Choroid plexus epithelial cell (primary cell): ENCODE results near the gene SMIM32.

ENCODE experiments used
- DNase-seq: peaks from one replicate; pipeline ENCODE4 v3.0.0-alpha.2; 2010; ENCODE audit warnings: low read depth
- H3K4me3 ChIP-seq: 2 replicates; pipeline ENCODE4 v1.5.1; 2011; ENCODE audit warnings: low read depth, mild to moderate bottlenecking, control low read depth, low read length, moderate library complexity
- CTCF ChIP-seq: conservative IDR thresholded peaks from 2 replicates; pipeline ENCODE4 v1.5.1; 2011; ENCODE audit warnings: low read depth, mild to moderate bottlenecking, control low read depth, inconsistent platforms, low read length, moderate library complexity

Gene SMIM32

GRCh38 chr5:136169218-136169617 lies 23.7 kb downstream of the SMIM32 start:
- no peak overlapping the region for H3K4me3 ChIP-seq
- no peak for DNase-seq
- TF ChIP-seq CTCF = no peak

GRCh38 chr5:136166909-136167308 lies 26.1 kb downstream of the SMIM32 start:
- no peak overlapping the region for H3K4me3 ChIP-seq
- TF ChIP-seq CTCF = no peak
- DNase-seq = no peak

- no peak for TF ChIP-seq CTCF
- no peak overlapping the region for H3K4me3 ChIP-seq
- DNase-seq = no peak
Observed at GRCh38 chr5:136164226-136164625, 28.7 kb downstream of the SMIM32 start.

GRCh38 chr5:136162008-136162407 lies 31.0 kb downstream of the SMIM32 start:
- no peak overlapping the region for H3K4me3 ChIP-seq
- TF ChIP-seq CTCF = no peak
- DNase-seq = no peak

- no peak for TF ChIP-seq CTCF
- DNase-seq = peak; percentile 45
- H3K4me3 ChIP-seq = no peak overlapping the region
Observed at GRCh38 chr5:136159457-136159856, 33.5 kb downstream of the SMIM32 start.

DNA sequence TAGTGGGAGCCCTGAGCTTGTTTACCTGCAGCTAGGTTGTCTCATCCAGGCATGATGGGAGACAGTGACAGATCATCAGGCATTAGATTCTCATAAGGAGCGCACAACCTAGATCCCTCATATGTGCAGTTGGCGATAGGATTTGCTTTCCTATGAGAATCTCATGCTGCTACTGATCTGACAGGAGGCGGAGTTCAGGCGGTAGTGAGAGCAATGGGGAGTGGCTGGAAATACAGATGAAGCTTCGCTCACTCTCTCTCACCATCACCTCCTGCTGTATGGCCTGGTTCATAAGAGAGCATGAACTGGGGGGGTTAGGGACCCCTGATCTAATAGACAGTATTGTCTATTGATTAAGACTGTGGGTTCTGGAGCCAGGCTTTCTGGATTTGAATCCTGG lies 35.4 kb downstream of the SMIM32 start:
- no peak overlapping the region for H3K4me3 ChIP-seq
- no peak for TF ChIP-seq CTCF
- DNase-seq = no peak

- no peak for TF ChIP-seq CTCF
- peak; percentile 23 for DNase-seq
- H3K4me3 ChIP-seq = no peak overlapping the region
Observed at GRCh38 chr5:136155761-136156160, 37.2 kb downstream of the SMIM32 start.
